ENCODE results near the gene AGBL5. TPM values are rescaled to one million over a fixed set of nuclear protein-coding genes. Genes with fewer than 3 reads are reported as not detected.

The AGBL5 gene
- total and polyA plus RNA-seq, 9 of the 15 experiments (the other 6 are each of a cell fraction or from before 2014, with no cell fraction given), result 3.3 to 52.7 (median 26.2) TPM

DNA sequence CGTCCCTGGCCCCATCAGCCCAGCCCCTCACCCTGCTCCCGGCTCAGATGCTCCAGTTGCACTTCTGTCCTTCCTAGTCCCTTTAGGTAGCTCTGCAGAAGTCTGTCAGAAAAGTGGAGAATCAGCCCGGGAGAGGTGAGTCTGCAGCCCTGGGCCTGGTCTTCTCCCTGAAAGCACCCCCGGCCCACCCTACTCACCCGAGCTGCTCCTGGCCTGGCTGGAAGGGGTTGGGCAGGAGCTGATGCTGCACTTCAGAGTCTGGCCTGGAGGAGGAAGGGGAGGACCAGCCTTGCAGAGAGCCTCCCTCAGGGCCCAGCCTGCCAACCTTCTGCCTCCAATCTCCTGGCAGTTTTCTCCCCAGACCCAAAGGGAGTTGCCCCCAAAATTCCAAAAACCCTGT, 50.9 kb downstream of the AGBL5 start:
- peaks cover 0 to 14% of the 10 kb centered on the region in 2 experiments; a peak in 2 of 5 replicates for H3K4me1 ChIP-seq (replicated peaks in 1 of 2; ENCODE audit: control insufficient read depth in 2 of 2, insufficient read depth in 2 of 2, low read length in 2 of 2)
- intact Hi-C loops (cut with micrococcal nuclease) (no loop called here), in situ Hi-C loops (cut with MboI) (no loop called here)
- DNase-seq (ENCODE audit: extremely low read depth in 1 of 4, low spot score in 3 of 4), result no peak
- POLR2A ChIA-PET, result interaction anchor here (0.9 to 1.9 kb wide), 4 partner anchors 12 to 191 kb away, joined by 3 to 5 read pairs (median 4); partner anchors contain the start of genes ATRAID and SLC5A6
- H4K20me1 ChIP-seq (replicated peaks; ENCODE audit: control insufficient read depth, insufficient read depth, low read length), result no peaks in the 10 kb centered on the region
- H3K4me2 ChIP-seq (ENCODE audit: insufficient read depth, low read length), result no peak overlapping the region
- CTCF ChIA-PET (ENCODE audit: low intra/inter-chr PET ratio), result no interaction called here
- H2AFZ ChIP-seq (ENCODE audit: low read depth, low read length), result no peak overlapping the region
- no peaks in the 10 kb centered on the region for H3K36me3 ChIP-seq (ENCODE audit: control insufficient read depth, insufficient read depth, low read length)
- no peaks in the 10 kb centered on the region for H3K9me1 ChIP-seq (ENCODE audit: control insufficient read depth, insufficient read depth, low read length)
- no peak overlapping the region for H3K4me3 ChIP-seq
- peak overlapping the region in 1 of 2 experiments; percentile 38; a peak in 1 of 4 replicates for H3K9ac ChIP-seq (ENCODE audit: insufficient read depth in 1 of 2, low read depth in 2 of 2, low read length in 2 of 2)
- H3K79me2 ChIP-seq (ENCODE audit: control insufficient read depth, insufficient read depth, low read length), result no peaks in the 10 kb centered on the region
- H3K27ac ChIP-seq (ENCODE audit: extremely low read depth, low read depth, low read length), result no peak overlapping the region
- TF ChIP-seq, protein P1, sequence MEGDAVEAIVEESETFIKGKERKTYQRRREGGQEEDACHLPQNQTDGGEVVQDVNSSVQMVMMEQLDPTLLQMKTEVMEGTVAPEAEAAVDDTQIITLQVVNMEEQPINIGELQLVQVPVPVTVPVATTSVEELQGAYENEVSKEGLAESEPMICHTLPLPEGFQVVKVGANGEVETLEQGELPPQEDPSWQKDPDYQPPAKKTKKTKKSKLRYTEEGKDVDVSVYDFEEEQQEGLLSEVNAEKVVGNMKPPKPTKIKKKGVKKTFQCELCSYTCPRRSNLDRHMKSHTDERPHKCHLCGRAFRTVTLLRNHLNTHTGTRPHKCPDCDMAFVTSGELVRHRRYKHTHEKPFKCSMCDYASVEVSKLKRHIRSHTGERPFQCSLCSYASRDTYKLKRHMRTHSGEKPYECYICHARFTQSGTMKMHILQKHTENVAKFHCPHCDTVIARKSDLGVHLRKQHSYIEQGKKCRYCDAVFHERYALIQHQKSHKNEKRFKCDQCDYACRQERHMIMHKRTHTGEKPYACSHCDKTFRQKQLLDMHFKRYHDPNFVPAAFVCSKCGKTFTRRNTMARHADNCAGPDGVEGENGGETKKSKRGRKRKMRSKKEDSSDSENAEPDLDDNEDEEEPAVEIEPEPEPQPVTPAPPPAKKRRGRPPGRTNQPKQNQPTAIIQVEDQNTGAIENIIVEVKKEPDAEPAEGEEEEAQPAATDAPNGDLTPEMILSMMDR (IDR thresholded peaks at IDR 0.05 in 2 of 3, conservative IDR thresholded peaks at IDR 0.05 in 1 of 3; ENCODE audit: insufficient read depth in 2 of 3, low read depth in 1 of 3, low read length in 3 of 3), result peak in 2 of 3 experiments; percentile 1 to 6; a peak in 1 of 6 replicates
- TF ChIP-seq SMARCE1 (IDR thresholded peaks at IDR 0.05) (no peak), MTA2 (IDR thresholded peaks at IDR 0.05; ENCODE audit: low read depth) (no peak), ZNF263 (CRISPR knock-in tag; IDR thresholded peaks at IDR 0.05; ENCODE audit: borderline replicate concordance) (peak; percentile 82)
- TF ChIP-seq, protein P2, sequence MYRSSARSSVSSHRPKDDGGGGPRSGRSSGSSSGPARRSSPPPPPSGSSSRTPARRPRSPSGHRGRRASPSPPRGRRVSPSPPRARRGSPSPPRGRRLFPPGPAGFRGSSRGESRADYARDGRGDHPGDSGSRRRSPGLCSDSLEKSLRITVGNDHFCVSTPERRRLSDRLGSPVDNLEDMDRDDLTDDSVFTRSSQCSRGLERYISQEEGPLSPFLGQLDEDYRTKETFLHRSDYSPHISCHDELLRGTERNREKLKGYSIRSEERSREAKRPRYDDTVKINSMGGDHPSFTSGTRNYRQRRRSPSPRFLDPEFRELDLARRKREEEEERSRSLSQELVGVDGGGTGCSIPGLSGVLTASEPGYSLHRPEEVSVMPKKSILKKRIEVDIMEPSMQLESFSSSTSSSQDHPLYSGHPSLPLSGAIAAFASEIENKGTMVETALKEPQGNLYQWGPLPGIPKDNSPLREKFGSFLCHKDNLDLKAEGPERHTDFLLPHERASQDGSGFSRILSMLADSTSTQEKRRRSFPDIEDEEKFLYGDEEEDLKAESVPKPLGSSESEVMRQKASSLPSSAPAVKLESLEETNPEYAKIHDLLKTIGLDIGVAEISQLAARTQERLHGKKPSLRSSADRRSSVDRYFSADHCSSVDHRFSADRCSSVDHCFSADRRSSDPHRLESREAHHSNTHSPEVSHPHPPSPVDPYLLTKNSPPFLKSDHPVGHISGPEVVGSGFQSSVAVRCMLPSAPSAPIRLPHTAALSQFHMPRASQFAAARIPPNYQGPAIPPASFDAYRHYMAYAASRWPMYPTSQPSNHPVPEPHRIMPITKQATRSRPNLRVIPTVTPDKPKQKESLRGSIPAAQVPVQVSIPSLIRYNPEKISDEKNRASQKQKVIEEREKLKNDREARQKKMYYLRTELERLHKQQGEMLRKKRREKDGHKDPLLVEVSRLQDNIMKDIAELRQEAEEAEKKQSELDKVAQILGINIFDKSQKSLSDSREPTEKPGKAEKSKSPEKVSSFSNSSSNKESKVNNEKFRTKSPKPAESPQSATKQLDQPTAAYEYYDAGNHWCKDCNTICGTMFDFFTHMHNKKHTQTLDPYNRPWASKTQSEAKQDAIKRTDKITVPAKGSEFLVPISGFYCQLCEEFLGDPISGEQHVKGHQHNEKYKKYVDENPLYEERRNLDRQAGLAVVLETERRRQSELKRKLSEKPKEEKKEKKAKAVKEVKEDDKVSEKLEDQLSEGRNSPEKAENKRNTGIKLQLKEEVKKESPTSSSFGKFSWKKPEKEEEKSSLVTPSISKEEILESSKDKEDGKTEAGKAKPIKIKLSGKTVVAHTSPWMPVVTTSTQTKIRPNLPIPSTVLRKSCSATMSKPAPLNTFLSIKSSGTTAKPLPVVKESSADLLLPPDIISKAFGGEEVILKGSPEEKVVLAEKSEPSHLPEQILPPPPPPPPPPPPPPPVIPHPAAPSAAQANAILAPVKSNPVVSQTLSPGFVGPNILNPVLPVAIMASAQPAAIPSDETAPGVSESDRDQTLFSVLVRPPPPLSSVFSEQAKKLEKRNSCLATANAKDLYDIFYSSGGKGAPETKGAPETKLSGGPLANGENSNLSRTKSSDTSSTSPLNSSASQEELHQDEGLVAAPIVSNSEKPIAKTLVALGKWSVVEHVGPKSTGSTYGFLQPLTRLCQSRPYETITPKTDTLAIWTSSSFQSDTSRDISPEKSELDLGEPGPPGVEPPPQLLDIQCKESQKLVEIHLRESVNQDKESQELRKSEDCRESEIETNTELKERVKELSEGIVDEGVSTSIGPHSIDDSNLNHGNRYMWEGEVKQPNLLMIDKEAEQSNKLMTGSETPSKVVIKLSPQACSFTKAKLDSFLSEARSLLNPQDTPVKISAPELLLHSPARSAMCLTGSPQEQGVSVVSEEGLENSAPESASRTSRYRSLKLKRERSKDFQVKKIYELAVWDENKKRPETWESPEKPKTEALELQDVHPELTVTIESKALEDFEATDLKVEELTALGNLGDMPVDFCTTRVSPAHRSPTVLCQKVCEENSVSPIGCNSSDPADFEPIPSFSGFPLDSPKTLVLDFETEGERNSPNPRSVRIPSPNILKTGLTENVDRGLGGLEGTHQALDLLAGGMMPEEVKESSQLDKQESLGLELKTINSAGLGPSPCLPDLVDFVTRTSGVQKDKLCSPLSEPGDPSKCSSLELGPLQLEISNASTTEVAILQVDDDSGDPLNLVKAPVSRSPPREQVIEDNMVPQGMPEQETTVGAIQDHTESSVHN (IDR thresholded peaks at IDR 0.05; ENCODE audit: borderline replicate concordance in 1 of 2, low read depth in 1 of 2), result no peak
- FAIRE-seq, result no peak
- 25% methylated on average over 5 of the region's 5 CpGs for WGBS (ENCODE audit: insufficient coverage, low coverage, missing lambda C conversion rate)
- ATAC-seq, result peak; percentile 43; the same call in 1 of the 3 replicates
- no peaks in the 10 kb centered on the region for H3K9me3 ChIP-seq (replicated peaks; ENCODE audit: control insufficient read depth, insufficient read depth, low read depth, low read length)
- no TSS peak for BruUV-seq (replicated peaks)
- H3K27me3 ChIP-seq (ENCODE audit: control insufficient read depth in 2 of 2, insufficient read depth in 2 of 2, low read length in 2 of 2), result no peaks in the 10 kb centered on the region
